Measurements from ENCODE around the gene PCNX3.

The PCNX3 gene

GRCh38 chr11:65576232-65576866 is 39.2 kb upstream of the PCNX3 start:
- no peak for DNase-seq
- Histone ChIP-seq H3K9me3 (ENCODE audit: severe bottlenecking) (no peaks in the 10 kb centered on the region), H3K27me3 (ENCODE audit: insufficient read depth, low read depth, severe bottlenecking) (no peaks in the 10 kb centered on the region), H3K27ac (peak overlapping the region; percentile 43; the same call in 1 of the 2 replicates), H3K4me3 (ENCODE audit: low read depth, low read length) (peak overlapping the region; percentile 58), H3K36me3 (peaks cover 18% of the 10 kb centered on the region)
- no peak for TF ChIP-seq CTCF (IDR thresholded peaks at IDR 0.05; ENCODE audit: low read depth, low read length)

GRCh38 chr11:65576867-65577755 is 38.5 kb upstream of the PCNX3 start:
- DNase-seq: no peak
- H3K4me3 ChIP-seq (ENCODE audit: low read depth, low read length): peak overlapping the region; percentile 58
- H3K27me3 ChIP-seq (ENCODE audit: insufficient read depth, low read depth, severe bottlenecking): no peaks in the 10 kb centered on the region
- H3K27ac ChIP-seq: no peak overlapping the region
- H3K9me3 ChIP-seq (ENCODE audit: severe bottlenecking): no peaks in the 10 kb centered on the region
- TF ChIP-seq CTCF (IDR thresholded peaks at IDR 0.05; ENCODE audit: low read depth, low read length): no peak
- H3K36me3 ChIP-seq: peaks cover 18% of the 10 kb centered on the region

- no peak for TF ChIP-seq CTCF (IDR thresholded peaks at IDR 0.05; ENCODE audit: low read depth, low read length)
- H3K27me3 ChIP-seq (ENCODE audit: insufficient read depth, low read depth, severe bottlenecking): no peaks in the 10 kb centered on the region
- no peak overlapping the region for H3K27ac ChIP-seq
- peaks cover 18% of the 10 kb centered on the region for H3K36me3 ChIP-seq
- no peaks in the 10 kb centered on the region for H3K9me3 ChIP-seq (ENCODE audit: severe bottlenecking)
- no peak overlapping the region for H3K4me3 ChIP-seq (ENCODE audit: low read depth, low read length)
- no peak for DNase-seq
Observed at GRCh38 chr11:65577756-65578109, 37.8 kb upstream of the PCNX3 start.

GRCh38 chr11:65578134-65578533 is 37.4 kb upstream of the PCNX3 start:
- no peaks in the 10 kb centered on the region for H3K9me3 ChIP-seq (ENCODE audit: severe bottlenecking)
- no peak for TF ChIP-seq CTCF (IDR thresholded peaks at IDR 0.05; ENCODE audit: low read depth, low read length)
- H3K27me3 ChIP-seq (ENCODE audit: insufficient read depth, low read depth, severe bottlenecking): no peaks in the 10 kb centered on the region
- no peak overlapping the region for H3K4me3 ChIP-seq (ENCODE audit: low read depth, low read length)
- H3K36me3 ChIP-seq: peaks cover 18% of the 10 kb centered on the region
- H3K27ac ChIP-seq: no peak overlapping the region
- no peak for DNase-seq

- no peak for TF ChIP-seq CTCF (IDR thresholded peaks at IDR 0.05; ENCODE audit: low read depth, low read length)
- no peak for DNase-seq
- Histone ChIP-seq H3K9me3 (ENCODE audit: severe bottlenecking) (no peaks in the 10 kb centered on the region), H3K4me3 (ENCODE audit: low read depth, low read length) (no peak overlapping the region), H3K36me3 (peaks cover 13% of the 10 kb centered on the region), H3K27me3 (ENCODE audit: insufficient read depth, low read depth, severe bottlenecking) (no peaks in the 10 kb centered on the region), H3K27ac (no peak overlapping the region)
Observed at GRCh38 chr11:65578667-65579066, 36.9 kb upstream of the PCNX3 start.

All from WERI-Rb-1 (cell line).